Stomach (tissue), 9 donors: Measurements from ENCODE around the gene NT5C2. TPM values are rescaled to one million over a fixed set of nuclear protein-coding genes. Genes with fewer than 3 reads are reported as not detected.

Experiments
- DNase-seq, 2 donors: peaks; one replicate each; pipeline versions ENCODE4 v3.0.0 to v3.0.0-alpha.2; 2013 to 2019
- H3K27ac ChIP-seq, 5 donors: fragments of 200-600 bp in 4 of 5; sonication (generic) in 4 of 5; one replicate each; pipeline ENCODE4 v1.5.1; 2013 to 2019; ENCODE audit warnings: mild to moderate bottlenecking in 1 of 5, moderate library complexity in 1 of 5
- H3K27me3 ChIP-seq, 3 donors: fragments of 200-600 bp; sonication (generic); one replicate each; pipeline ENCODE4 v1.5.1; 2017 to 2019; ENCODE audit warnings: mixed run types in 1 of 3
- H3K36me3 ChIP-seq, 4 donors: fragments of 200-600 bp; sonication (generic); 1 replicate in 3 of 4; 2 replicates in 1 of 4; pipeline ENCODE4 v1.5.1; 2016 to 2019
- H3K4me1 ChIP-seq, 4 donors: fragments of 200-600 bp; sonication (generic); one replicate each; pipeline ENCODE4 v1.5.1; 2016 to 2019
- H3K4me3 ChIP-seq, 4 donors: fragments of 200-600 bp; sonication (generic) in 3 of 4; one replicate each; pipeline ENCODE4 v1.5.1; 2016 to 2019; ENCODE audit warnings: mild to moderate bottlenecking in 1 of 4
- H3K9me3 ChIP-seq, 4 donors: fragments of 200-600 bp; sonication (generic); one replicate each; pipeline ENCODE4 v1.5.1; 2016 to 2019
- CTCF ChIP-seq, 7 experiments: fragments of 450-650 bp in 4 of 7; fragments of 200-600 bp in 3 of 7; sonication (generic) in 3 of 7; IDR thresholded peaks; one replicate each; pipeline ENCODE4 v1.5.1; 2016 to 2019; ENCODE audit warnings: antibody characterized with exemption in 7 of 7, control low read depth in 2 of 7, mild to moderate bottlenecking in 1 of 7
- EP300 ChIP-seq: sonication (generic); formaldehyde crosslinking; IDR thresholded peaks from one replicate; pipeline ENCODE4 v1.6.1; 2017; ENCODE audit warnings: antibody characterized with exemption
- POLR2A ChIP-seq, 4 donors: fragments of 450-650 bp; IDR thresholded peaks; one replicate each; pipeline ENCODE4 v1.6.1; 2016; ENCODE audit warnings: antibody characterized with exemption in 4 of 4, control low read depth in 2 of 4, mild to moderate bottlenecking in 1 of 4, moderate library complexity in 1 of 4
- POLR2AphosphoS5 ChIP-seq, 3 donors: sonication (generic); formaldehyde crosslinking; IDR thresholded peaks; one replicate each; pipeline ENCODE4 v1.6.1; 2016; ENCODE audit warnings: antibody characterized with exemption in 3 of 3
- WGBS, 5 donors: extraction: QIAGEN DNeasy Blood & Tissue Kit in 3 of 5; methylation state at CpG; one replicate each; pipeline versions ENCODE4 v1.1.5 to v1.1.7; 2013 to 2018; 5-methylcytosine and 5-hydroxymethylcytosine counted together
- intact Hi-C: fragments of 100-400 bp; cut with DNase I; formaldehyde crosslinking; loops from one replicate; pipeline ENCODE4 v1.15.1; 2023; ENCODE audit warnings: low total_unique reads
- polyA plus RNA-seq, 3 donors: library from polyadenylated mRNA; stranded (reverse); fragments of 200-250 nt; gene quantifications; one replicate each; pipeline ENCODE4 v1.2.3, GENCODE V29; 2013
- total RNA-seq, 5 donors: library from RNA; depleted of rRNA; stranded (reverse); fragments of >200 nt; gene quantifications; one replicate each; pipeline versions ENCODE4 v1.1.0 to v1.2.3, GENCODE V29; 2014 to 2016
- donor health status: healthy with polysubstance abuse.
- donor health status: Bipolar disorder and iron deficiency.
- donor health status: healthy.

Gene NT5C2
- total and polyA plus RNA-seq, 8 donors: 20.0 to 176 (median 35.6) TPM

GRCh38 chr10:103045961-103046360 lies 147.1 kb downstream of the NT5C2 start:
- 90 to 96% (median 95%) methylated on average over 3 of the region's 3 CpGs for WGBS, 5 donors
- Histone ChIP-seq H3K4me1 (peaks cover 0 to 10% (median 5%) of the 10 kb centered on the region in 4 donors), H3K9me3 (no peaks in the 10 kb centered on the region), H3K27me3 (no peaks in the 10 kb centered on the region), H3K27ac (no peak overlapping the region), H3K36me3 (peaks cover 0 to 4% (median 2%) of the 10 kb centered on the region in 4 donors), H3K4me3 (no peak overlapping the region)
- intact Hi-C loops: no loop called here
- no peak for DNase-seq
- no peak for TF ChIP-seq POLR2AphosphoS5 (IDR thresholded peaks at IDR 0.05)
- TF ChIP-seq EP300: no peak

- peak in 1 of 2 donors; percentile 43 for DNase-seq
- intact Hi-C loops: no loop called here
- peaks cover 0 to 3% (median under 1%) of the 10 kb centered on the region in 4 donors for H3K36me3 ChIP-seq
- WGBS, 5 donors: 60 to 79% (median 77%) methylated on average over 8 of the region's 8 CpGs
- no peak overlapping the region for H3K4me3 ChIP-seq
- TF ChIP-seq CTCF (IDR thresholded peaks at IDR 0.05) (no peak), EP300 (no peak), POLR2AphosphoS5 (IDR thresholded peaks at IDR 0.05) (no peak), POLR2A (IDR thresholded peaks at IDR 0.05) (no peak)
- peaks cover 0 to 10% (median 5%) of the 10 kb centered on the region in 4 donors for H3K4me1 ChIP-seq
- H3K9me3 ChIP-seq: no peaks in the 10 kb centered on the region
- no peaks in the 10 kb centered on the region for H3K27me3 ChIP-seq
- H3K27ac ChIP-seq: peak overlapping the region in 3 of 5 donors; percentile 9 to 25 (median 18)
These were observed 148.1 kb downstream of the NT5C2 start for GRCh38 chr10:103044942-103045489.

GRCh38 chr10:103042908-103043307 lies 150.2 kb downstream of the NT5C2 start:
- H3K4me1 ChIP-seq: peaks cover 0 to 22% (median 5%) of the 10 kb centered on the region in 4 donors
- no peaks in the 10 kb centered on the region for H3K9me3 ChIP-seq
- WGBS, 5 donors: 86 to 94% (median 92%) methylated on average over 7 of the region's 7 CpGs
- H3K27me3 ChIP-seq: no peaks in the 10 kb centered on the region
- DNase-seq: no peak
- H3K27ac ChIP-seq: no peak overlapping the region
- H3K36me3 ChIP-seq: no peaks in the 10 kb centered on the region
- no peak overlapping the region for H3K4me3 ChIP-seq
- intact Hi-C loops: no loop called here
- TF ChIP-seq POLR2A (IDR thresholded peaks at IDR 0.05) (no peak), CTCF (IDR thresholded peaks at IDR 0.05) (no peak), POLR2AphosphoS5 (IDR thresholded peaks at IDR 0.05) (no peak), EP300 (no peak)

GRCh38 chr10:103042129-103042528 lies 150.9 kb downstream of the NT5C2 start:
- intact Hi-C loops: no loop called here
- H3K4me3 ChIP-seq: no peak overlapping the region
- peaks cover 0 to 22% (median 5%) of the 10 kb centered on the region in 4 donors for H3K4me1 ChIP-seq
- WGBS, 5 donors: 82 to 94% (median 86%) methylated on average over 5 of the region's 5 CpGs
- no peak for TF ChIP-seq POLR2AphosphoS5 (IDR thresholded peaks at IDR 0.05)
- no peak for TF ChIP-seq EP300
- TF ChIP-seq CTCF (IDR thresholded peaks at IDR 0.05): no peak
- TF ChIP-seq POLR2A (IDR thresholded peaks at IDR 0.05): no peak
- no peaks in the 10 kb centered on the region for H3K27me3 ChIP-seq
- H3K36me3 ChIP-seq: no peaks in the 10 kb centered on the region
- H3K27ac ChIP-seq: no peak overlapping the region
- no peaks in the 10 kb centered on the region for H3K9me3 ChIP-seq
- no peak for DNase-seq

- no peak overlapping the region for H3K27ac ChIP-seq
These were observed 151.7 kb downstream of the NT5C2 start for GRCh38 chr10:103041391-103041790.

More at GRCh38 chr10:103041391-103041790, 151.7 kb downstream of the NT5C2 start:
- intact Hi-C loops: no loop called here
- Histone ChIP-seq H3K9me3 (no peaks in the 10 kb centered on the region), H3K4me1 (peaks cover 0 to 22% (median 5%) of the 10 kb centered on the region in 4 donors), H3K4me3 (no peak overlapping the region), H3K36me3 (no peaks in the 10 kb centered on the region), H3K27me3 (no peaks in the 10 kb centered on the region)
- 83 to 96% (median 90%) methylated on average over 6 of the region's 6 CpGs for WGBS, 5 donors
- TF ChIP-seq POLR2A (IDR thresholded peaks at IDR 0.05): no peak
- no peak for TF ChIP-seq POLR2AphosphoS5 (IDR thresholded peaks at IDR 0.05)
- TF ChIP-seq EP300: no peak
- TF ChIP-seq CTCF (IDR thresholded peaks at IDR 0.05): no peak
- DNase-seq: no peak
